GM23338 (cell line): Measurements from ENCODE around the gene CNTN5. TPM values are rescaled to one million over a fixed set of nuclear protein-coding genes. Genes with fewer than 3 reads are reported as not detected.

Source experiments
- ATAC-seq: fragments of 200-7000 bp; cut with Tn5 transposase; 3 replicates; pipeline ENCODE4 v1.9.1; 2020
- DNase-seq: peaks from one replicate; pipeline ENCODE4 v3.0.0-alpha.2; 2015; ENCODE audit warnings: low spot score
- H2AFZ ChIP-seq: fragments of 200-600 bp; sonication (generic); 2 replicates; pipeline ENCODE4 v1.8.0; 2016; ENCODE audit warnings: antibody characterized with exemption, mild to moderate bottlenecking, moderate library complexity
- H3F3A ChIP-seq: fragments of 200-600 bp; sonication (generic); replicated peaks from 2 replicates; pipeline ENCODE4 v1.8.0; 2017; ENCODE audit warnings: antibody characterized with exemption, mixed run types, low read depth
- H3K27ac ChIP-seq: fragments of 200-600 bp; sonication (generic); 2 replicates; pipeline ENCODE4 v1.6.1; 2016; ENCODE audit warnings: low read depth
- H3K27me3 ChIP-seq: fragments of 200-600 bp; sonication (generic); 2 replicates; pipeline ENCODE4 v1.8.0; 2016; ENCODE audit warnings: mild to moderate bottlenecking, mixed run types, moderate library complexity; ENCODE audit not compliant: insufficient read depth
- H3K36me3 ChIP-seq: fragments of 200-600 bp; sonication (generic); 2 replicates; pipeline ENCODE4 v1.8.0; 2016; ENCODE audit warnings: mild to moderate bottlenecking; ENCODE audit not compliant: insufficient read depth
- H3K4me1 ChIP-seq: fragments of 200-600 bp; sonication (generic); 2 replicates; pipeline ENCODE4 v1.8.0; 2016; ENCODE audit warnings: mild to moderate bottlenecking, moderate library complexity; ENCODE audit not compliant: insufficient read depth
- H3K4me2 ChIP-seq: fragments of 200-600 bp; sonication (generic); 2 replicates; pipeline ENCODE4 v1.7.1; 2017; ENCODE audit warnings: mixed run types
- H3K4me3 ChIP-seq: fragments of 200-600 bp; sonication (generic); 2 replicates; pipeline ENCODE4 v1.6.1; 2016; ENCODE audit warnings: mixed run types
- H3K79me2 ChIP-seq: fragments of 200-600 bp; sonication (generic); replicated peaks from 2 replicates; pipeline ENCODE4 v1.8.0; 2017; ENCODE audit warnings: mild to moderate bottlenecking; ENCODE audit not compliant: insufficient read depth
- H3K9me2 ChIP-seq: fragments of 200-600 bp; sonication (generic); 2 replicates; pipeline ENCODE4 v1.8.0; 2017; ENCODE audit not compliant: insufficient read depth
- H4K20me1 ChIP-seq: fragments of 200-600 bp; sonication (generic); replicated peaks from 2 replicates; pipeline ENCODE4 v1.8.0; 2017; ENCODE audit warnings: mild to moderate bottlenecking; ENCODE audit not compliant: insufficient read depth
- H3K27ac Mint-ChIP-seq: 2 replicates; pipeline ENCODE4 v1.8.0; 2020; ENCODE audit warnings: inconsistent platforms, mild to moderate bottlenecking, moderate library complexity, mixed read lengths
- H3K27me3 Mint-ChIP-seq: 3 replicates; pipeline ENCODE4 v1.8.0; 2022; ENCODE audit warnings: low read depth, mild to moderate bottlenecking, moderate library complexity, mixed read lengths, inconsistent platforms; ENCODE audit not compliant: insufficient read depth, poor library complexity
- H3K36me3 Mint-ChIP-seq: 3 replicates; pipeline ENCODE4 v1.8.0; 2021; ENCODE audit warnings: low read depth, mild to moderate bottlenecking, inconsistent platforms, moderate library complexity, mixed read lengths
- H3K4me1 Mint-ChIP-seq: 3 replicates; pipeline ENCODE4 v1.8.0; 2020; ENCODE audit warnings: mild to moderate bottlenecking, inconsistent platforms, mixed read lengths
- H3K4me3 Mint-ChIP-seq: 3 replicates; pipeline ENCODE4 v1.8.0; 2021; ENCODE audit warnings: moderate library complexity, mild to moderate bottlenecking, inconsistent platforms, mixed read lengths
- H3K9me3 Mint-ChIP-seq: 3 replicates; pipeline ENCODE4 v1.8.0; 2020; ENCODE audit warnings: moderate library complexity, mild to moderate bottlenecking, inconsistent platforms, mixed read lengths
- CREB1 ChIP-seq: fragments of 250-450 bp; sonication (Bioruptor Pico); IDR thresholded peaks from 2 replicates; pipeline ENCODE4 v1.5.0; 2020; ENCODE audit warnings: low read depth, mild to moderate bottlenecking, moderate library complexity
- EZH2 ChIP-seq: fragments of 200-600 bp; sonication (generic); IDR thresholded peaks from one replicate; pipeline ENCODE4 v1.8.0; 2017; ENCODE audit warnings: antibody characterized with exemption, mild to moderate bottlenecking, low read depth; ENCODE audit not compliant: unreplicated experiment
- EZH2phosphoT487 ChIP-seq: fragments of 200-600 bp; sonication (generic); IDR thresholded peaks from one replicate; pipeline ENCODE4 v1.8.1; 2018; ENCODE audit warnings: antibody characterized with exemption; ENCODE audit not compliant: unreplicated experiment
- JUNB ChIP-seq: IDR thresholded peaks from one replicate; pipeline ENCODE4 v1.6.1; 2016; ENCODE audit warnings: antibody characterized with exemption; ENCODE audit not compliant: unreplicated experiment
- NANOG ChIP-seq: IDR thresholded peaks from 2 replicates; pipeline ENCODE4 v1.6.1; 2016; ENCODE audit warnings: antibody characterized with exemption, borderline replicate concordance
- POLR2AphosphoS5 ChIP-seq: IDR thresholded peaks from 2 replicates; pipeline ENCODE4 v1.6.1; 2016; ENCODE audit warnings: antibody characterized with exemption, low read depth
- STAT1 ChIP-seq: IDR thresholded peaks from one replicate; pipeline ENCODE4 v1.6.1; 2016; ENCODE audit warnings: antibody characterized with exemption; ENCODE audit not compliant: unreplicated experiment
- ZNF114 ChIP-seq: fragments of 250-450 bp; sonication (Bioruptor Pico); IDR thresholded peaks from 2 replicates; pipeline ENCODE4 v1.5.0; 2020; ENCODE audit warnings: mild to moderate bottlenecking, moderate library complexity
- ZNF331 ChIP-seq: fragments of 250-450 bp; sonication (Bioruptor Pico); IDR thresholded peaks from 2 replicates; pipeline ENCODE4 v1.5.0; 2020; ENCODE audit warnings: low read depth, mild to moderate bottlenecking, moderate library complexity
- polyA plus RNA-seq: library from polyadenylated mRNA; unstranded; fragments of >200 nt; fragmentation: Nextera tagmentation; extraction: Ambion mirVana; gene quantifications from 2 replicates; pipeline ENCODE4 v1.2.1, GENCODE V29; 2016
- total RNA-seq: library from RNA; depleted of rRNA; stranded (reverse); fragments of >200 nt; shearing (Covaris generic); gene quantifications from 2 replicates; pipeline ENCODE4 v1.2.3, GENCODE V29; 2014
- TF ChIP-seq, protein P1 (sequence below): IDR thresholded peaks from 2 replicates; pipeline ENCODE4 v1.6.1; 2016; ENCODE audit warnings: antibody characterized with exemption
- TF ChIP-seq, protein P2 (sequence below): IDR thresholded peaks from one replicate; pipeline ENCODE4 v1.6.1; 2018; ENCODE audit warnings: antibody characterized with exemption; ENCODE audit not compliant: unreplicated experiment
- TF ChIP-seq, protein P3 (sequence below), 2 experiments: fragments of 200-600 bp in 1 of 2; sonication (generic) in 1 of 2; conservative IDR thresholded peaks; 2 replicates each; pipeline versions ENCODE4 v1.5.1 to v1.6.1; 2016 to 2017; ENCODE audit warnings: antibody characterized with exemption in 2 of 2, low read depth in 2 of 2, mild to moderate bottlenecking in 2 of 2, moderate library complexity in 1 of 2
- TF ChIP-seq, protein P4 (sequence below): fragments of 250-450 bp; sonication (Bioruptor Pico); IDR thresholded peaks from 2 replicates; pipeline ENCODE4 v1.5.0; 2020; ENCODE audit warnings: mild to moderate bottlenecking, moderate library complexity

CNTN5 gene
- total and polyA plus RNA-seq, 2 experiments from 2014 or later, result not detected

DNA sequence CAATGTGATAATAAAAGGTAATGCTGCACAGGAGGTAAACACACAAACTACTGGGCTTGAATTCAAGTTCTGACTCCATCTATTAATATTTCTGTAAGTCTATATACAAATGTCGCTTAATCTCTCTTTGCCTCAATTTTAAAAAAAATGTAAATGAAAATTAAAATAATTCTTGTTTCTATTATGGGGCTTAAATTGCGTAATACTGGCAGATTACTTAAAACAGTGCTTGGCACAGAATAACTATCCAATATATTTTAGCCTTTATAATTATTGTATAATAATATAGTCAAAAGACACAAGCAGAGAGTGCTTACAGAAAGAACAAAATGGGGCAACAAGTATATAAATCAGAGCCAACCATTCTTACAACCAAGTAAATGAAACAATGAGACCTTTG lies 489.1 kb downstream of the CNTN5 start:
- ATAC-seq, result no peak
- Histone ChIP-seq H3K4me1 (peaks cover 10% of the 10 kb centered on the region; the same call in 1 of the 2 replicates), H3K27me3 (no peaks in the 10 kb centered on the region), H3K27ac (no peak overlapping the region), H3K4me2 (no peak overlapping the region), H3K4me3 (no peak overlapping the region), H3K9me2 (no peaks in the 10 kb centered on the region), H2AFZ (no peak overlapping the region), H3F3A (no peaks in the 10 kb centered on the region), H3K79me2 (no peaks in the 10 kb centered on the region), H4K20me1 (no peaks in the 10 kb centered on the region), H3K36me3 (no peaks in the 10 kb centered on the region)
- no peak overlapping the region for H3K27ac Mint-ChIP-seq
- no peaks in the 10 kb centered on the region for H3K9me3 Mint-ChIP-seq
- H3K36me3 Mint-ChIP-seq, result no peaks in the 10 kb centered on the region
- H3K4me3 Mint-ChIP-seq, result no peak overlapping the region
- H3K27me3 Mint-ChIP-seq, result no peaks in the 10 kb centered on the region
- TF ChIP-seq NANOG, result no peak
- TF ChIP-seq JUNB, result no peak
- no peak for TF ChIP-seq STAT1
- TF ChIP-seq, protein P1, sequence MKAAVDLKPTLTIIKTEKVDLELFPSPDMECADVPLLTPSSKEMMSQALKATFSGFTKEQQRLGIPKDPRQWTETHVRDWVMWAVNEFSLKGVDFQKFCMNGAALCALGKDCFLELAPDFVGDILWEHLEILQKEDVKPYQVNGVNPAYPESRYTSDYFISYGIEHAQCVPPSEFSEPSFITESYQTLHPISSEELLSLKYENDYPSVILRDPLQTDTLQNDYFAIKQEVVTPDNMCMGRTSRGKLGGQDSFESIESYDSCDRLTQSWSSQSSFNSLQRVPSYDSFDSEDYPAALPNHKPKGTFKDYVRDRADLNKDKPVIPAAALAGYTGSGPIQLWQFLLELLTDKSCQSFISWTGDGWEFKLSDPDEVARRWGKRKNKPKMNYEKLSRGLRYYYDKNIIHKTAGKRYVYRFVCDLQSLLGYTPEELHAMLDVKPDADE, result no peak
- TF ChIP-seq ZNF114 (CRISPR knock-in tag), result no peak
- TF ChIP-seq ZNF331 (CRISPR knock-in tag), result no peak
- TF ChIP-seq, protein P2, sequence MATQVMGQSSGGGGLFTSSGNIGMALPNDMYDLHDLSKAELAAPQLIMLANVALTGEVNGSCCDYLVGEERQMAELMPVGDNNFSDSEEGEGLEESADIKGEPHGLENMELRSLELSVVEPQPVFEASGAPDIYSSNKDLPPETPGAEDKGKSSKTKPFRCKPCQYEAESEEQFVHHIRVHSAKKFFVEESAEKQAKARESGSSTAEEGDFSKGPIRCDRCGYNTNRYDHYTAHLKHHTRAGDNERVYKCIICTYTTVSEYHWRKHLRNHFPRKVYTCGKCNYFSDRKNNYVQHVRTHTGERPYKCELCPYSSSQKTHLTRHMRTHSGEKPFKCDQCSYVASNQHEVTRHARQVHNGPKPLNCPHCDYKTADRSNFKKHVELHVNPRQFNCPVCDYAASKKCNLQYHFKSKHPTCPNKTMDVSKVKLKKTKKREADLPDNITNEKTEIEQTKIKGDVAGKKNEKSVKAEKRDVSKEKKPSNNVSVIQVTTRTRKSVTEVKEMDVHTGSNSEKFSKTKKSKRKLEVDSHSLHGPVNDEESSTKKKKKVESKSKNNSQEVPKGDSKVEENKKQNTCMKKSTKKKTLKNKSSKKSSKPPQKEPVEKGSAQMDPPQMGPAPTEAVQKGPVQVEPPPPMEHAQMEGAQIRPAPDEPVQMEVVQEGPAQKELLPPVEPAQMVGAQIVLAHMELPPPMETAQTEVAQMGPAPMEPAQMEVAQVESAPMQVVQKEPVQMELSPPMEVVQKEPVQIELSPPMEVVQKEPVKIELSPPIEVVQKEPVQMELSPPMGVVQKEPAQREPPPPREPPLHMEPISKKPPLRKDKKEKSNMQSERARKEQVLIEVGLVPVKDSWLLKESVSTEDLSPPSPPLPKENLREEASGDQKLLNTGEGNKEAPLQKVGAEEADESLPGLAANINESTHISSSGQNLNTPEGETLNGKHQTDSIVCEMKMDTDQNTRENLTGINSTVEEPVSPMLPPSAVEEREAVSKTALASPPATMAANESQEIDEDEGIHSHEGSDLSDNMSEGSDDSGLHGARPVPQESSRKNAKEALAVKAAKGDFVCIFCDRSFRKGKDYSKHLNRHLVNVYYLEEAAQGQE, result no peak
- TF ChIP-seq EZH2, result no peak
- TF ChIP-seq, protein P3, sequence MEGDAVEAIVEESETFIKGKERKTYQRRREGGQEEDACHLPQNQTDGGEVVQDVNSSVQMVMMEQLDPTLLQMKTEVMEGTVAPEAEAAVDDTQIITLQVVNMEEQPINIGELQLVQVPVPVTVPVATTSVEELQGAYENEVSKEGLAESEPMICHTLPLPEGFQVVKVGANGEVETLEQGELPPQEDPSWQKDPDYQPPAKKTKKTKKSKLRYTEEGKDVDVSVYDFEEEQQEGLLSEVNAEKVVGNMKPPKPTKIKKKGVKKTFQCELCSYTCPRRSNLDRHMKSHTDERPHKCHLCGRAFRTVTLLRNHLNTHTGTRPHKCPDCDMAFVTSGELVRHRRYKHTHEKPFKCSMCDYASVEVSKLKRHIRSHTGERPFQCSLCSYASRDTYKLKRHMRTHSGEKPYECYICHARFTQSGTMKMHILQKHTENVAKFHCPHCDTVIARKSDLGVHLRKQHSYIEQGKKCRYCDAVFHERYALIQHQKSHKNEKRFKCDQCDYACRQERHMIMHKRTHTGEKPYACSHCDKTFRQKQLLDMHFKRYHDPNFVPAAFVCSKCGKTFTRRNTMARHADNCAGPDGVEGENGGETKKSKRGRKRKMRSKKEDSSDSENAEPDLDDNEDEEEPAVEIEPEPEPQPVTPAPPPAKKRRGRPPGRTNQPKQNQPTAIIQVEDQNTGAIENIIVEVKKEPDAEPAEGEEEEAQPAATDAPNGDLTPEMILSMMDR (conservative IDR thresholded peaks at IDR 0.05; ENCODE audit: low read depth in 2 of 2), result no peak
- no peak for TF ChIP-seq POLR2AphosphoS5
- TF ChIP-seq CREB1 (CRISPR knock-in tag), result no peak
- TF ChIP-seq, protein P4, sequence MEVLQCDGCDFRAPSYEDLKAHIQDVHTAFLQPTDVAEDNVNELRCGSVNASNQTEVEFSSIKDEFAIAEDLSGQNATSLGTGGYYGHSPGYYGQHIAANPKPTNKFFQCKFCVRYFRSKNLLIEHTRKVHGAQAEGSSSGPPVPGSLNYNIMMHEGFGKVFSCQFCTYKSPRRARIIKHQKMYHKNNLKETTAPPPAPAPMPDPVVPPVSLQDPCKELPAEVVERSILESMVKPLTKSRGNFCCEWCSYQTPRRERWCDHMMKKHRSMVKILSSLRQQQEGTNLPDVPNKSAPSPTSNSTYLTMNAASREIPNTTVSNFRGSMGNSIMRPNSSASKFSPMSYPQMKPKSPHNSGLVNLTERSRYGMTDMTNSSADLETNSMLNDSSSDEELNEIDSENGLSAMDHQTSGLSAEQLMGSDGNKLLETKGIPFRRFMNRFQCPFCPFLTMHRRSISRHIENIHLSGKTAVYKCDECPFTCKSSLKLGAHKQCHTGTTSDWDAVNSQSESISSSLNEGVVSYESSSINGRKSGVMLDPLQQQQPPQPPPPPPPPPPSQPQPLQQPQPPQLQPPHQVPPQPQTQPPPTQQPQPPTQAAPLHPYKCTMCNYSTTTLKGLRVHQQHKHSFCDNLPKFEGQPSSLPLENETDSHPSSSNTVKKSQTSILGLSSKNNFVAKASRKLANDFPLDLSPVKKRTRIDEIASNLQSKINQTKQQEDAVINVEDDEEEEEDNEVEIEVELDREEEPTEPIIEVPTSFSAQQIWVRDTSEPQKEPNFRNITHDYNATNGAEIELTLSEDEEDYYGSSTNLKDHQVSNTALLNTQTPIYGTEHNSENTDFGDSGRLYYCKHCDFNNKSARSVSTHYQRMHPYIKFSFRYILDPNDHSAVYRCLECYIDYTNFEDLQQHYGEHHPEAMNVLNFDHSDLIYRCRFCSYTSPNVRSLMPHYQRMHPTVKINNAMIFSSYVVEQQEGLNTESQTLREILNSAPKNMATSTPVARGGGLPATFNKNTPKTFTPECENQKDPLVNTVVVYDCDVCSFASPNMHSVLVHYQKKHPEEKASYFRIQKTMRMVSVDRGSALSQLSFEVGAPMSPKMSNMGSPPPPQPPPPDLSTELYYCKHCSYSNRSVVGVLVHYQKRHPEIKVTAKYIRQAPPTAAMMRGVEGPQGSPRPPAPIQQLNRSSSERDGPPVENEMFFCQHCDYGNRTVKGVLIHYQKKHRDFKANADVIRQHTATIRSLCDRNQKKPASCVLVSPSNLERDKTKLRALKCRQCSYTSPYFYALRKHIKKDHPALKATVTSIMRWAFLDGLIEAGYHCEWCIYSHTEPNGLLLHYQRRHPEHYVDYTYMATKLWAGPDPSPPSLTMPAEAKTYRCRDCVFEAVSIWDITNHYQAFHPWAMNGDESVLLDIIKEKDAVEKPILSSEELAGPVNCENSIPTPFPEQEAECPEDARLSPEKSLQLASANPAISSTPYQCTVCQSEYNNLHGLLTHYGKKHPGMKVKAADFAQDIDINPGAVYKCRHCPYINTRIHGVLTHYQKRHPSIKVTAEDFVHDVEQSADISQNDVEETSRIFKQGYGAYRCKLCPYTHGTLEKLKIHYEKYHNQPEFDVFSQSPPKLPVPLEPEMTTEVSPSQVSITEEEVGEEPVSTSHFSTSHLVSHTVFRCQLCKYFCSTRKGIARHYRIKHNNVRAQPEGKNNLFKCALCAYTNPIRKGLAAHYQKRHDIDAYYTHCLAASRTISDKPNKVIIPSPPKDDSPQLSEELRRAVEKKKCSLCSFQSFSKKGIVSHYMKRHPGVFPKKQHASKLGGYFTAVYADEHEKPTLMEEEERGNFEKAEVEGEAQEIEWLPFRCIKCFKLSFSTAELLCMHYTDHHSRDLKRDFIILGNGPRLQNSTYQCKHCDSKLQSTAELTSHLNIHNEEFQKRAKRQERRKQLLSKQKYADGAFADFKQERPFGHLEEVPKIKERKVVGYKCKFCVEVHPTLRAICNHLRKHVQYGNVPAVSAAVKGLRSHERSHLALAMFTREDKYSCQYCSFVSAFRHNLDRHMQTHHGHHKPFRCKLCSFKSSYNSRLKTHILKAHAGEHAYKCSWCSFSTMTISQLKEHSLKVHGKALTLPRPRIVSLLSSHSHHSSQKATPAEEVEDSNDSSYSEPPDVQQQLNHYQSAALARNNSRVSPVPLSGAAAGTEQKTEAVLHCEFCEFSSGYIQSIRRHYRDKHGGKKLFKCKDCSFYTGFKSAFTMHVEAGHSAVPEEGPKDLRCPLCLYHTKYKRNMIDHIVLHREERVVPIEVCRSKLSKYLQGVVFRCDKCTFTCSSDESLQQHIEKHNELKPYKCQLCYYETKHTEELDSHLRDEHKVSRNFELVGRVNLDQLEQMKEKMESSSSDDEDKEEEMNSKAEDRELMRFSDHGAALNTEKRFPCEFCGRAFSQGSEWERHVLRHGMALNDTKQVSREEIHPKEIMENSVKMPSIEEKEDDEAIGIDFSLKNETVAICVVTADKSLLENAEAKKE, result no peak
- no peak for TF ChIP-seq EZH2phosphoT487
- no peak for DNase-seq
- H3K4me1 Mint-ChIP-seq, result peaks cover 15% of the 10 kb centered on the region
